ENCODE measurements around the gene TOR3A. TPM values are rescaled to one million over a fixed set of nuclear protein-coding genes. Genes with fewer than 3 reads are reported as not detected.

The TOR3A gene
- polyA plus RNA-seq, 6 donors from 2014 or later: 54.6 to 75.3 (median 59.3) TPM

Other genes with a start within 250 kb of the TOR3A start
- gene ANGPTL1, start 211.0 kb upstream of the TOR3A start, polyA plus RNA-seq (ENCODE audit: low read depth in 6 of 6): 1 to 10 TPM in 2 of 6 donors, under 1 TPM in 3, not detected in 1; 0.38 to 1.4 (median 0.89) TPM
- 10 to 100 TPM in 2 of 6 donors, 1 to 10 TPM in 4; 6.2 to 13.2 (median 8.6) TPM for gene FAM20B, start 56.2 kb upstream of the TOR3A start, polyA plus RNA-seq (ENCODE audit: low read depth in 6 of 6)
- 1 to 10 TPM in 4 of 6 donors, under 1 TPM in 1, not detected in 1; 0.79 to 3.4 (median 2.5) TPM for gene ABL2, start 147.6 kb downstream of the TOR3A start, polyA plus RNA-seq (ENCODE audit: low read depth in 6 of 6)
- gene SOAT1, start 211.7 kb downstream of the TOR3A start, polyA plus RNA-seq (ENCODE audit: low read depth in 6 of 6): 10 to 100 TPM; 28.0 to 56.8 (median 39.5) TPM

All from naive B cell (primary cell).